ENCODE data around the gene CCDC61.

- TF ChIP-seq POLR2AphosphoS5 (IDR thresholded peaks at IDR 0.05; ENCODE audit: insufficient read depth in 1 of 2, low read depth in 1 of 2) = no peak
- no peak for TF ChIP-seq CTCF (IDR thresholded peaks at IDR 0.05)
- no peak for TF ChIP-seq POLR2A (IDR thresholded peaks at IDR 0.05)
These were observed 740 bp upstream of the CCDC61 start for GRCh38 chr19:45994456-45994997.
